HG03108 (cell line): ENCODE results near the gene OR4D11.
"Not testable (repeated sequence)": the region's sequence is repeated elsewhere in the genome, so short reads cannot be mapped to it uniquely, and the experiment has no call there.

Source experiments
- ATAC-seq: cut with Tn5 transposase; IDR thresholded peaks from one replicate; pipeline ENCODE4 v1.9.1; 2021; ENCODE audit warnings: moderate library complexity; ENCODE audit not compliant: unreplicated experiment

Gene OR4D11

DNA sequence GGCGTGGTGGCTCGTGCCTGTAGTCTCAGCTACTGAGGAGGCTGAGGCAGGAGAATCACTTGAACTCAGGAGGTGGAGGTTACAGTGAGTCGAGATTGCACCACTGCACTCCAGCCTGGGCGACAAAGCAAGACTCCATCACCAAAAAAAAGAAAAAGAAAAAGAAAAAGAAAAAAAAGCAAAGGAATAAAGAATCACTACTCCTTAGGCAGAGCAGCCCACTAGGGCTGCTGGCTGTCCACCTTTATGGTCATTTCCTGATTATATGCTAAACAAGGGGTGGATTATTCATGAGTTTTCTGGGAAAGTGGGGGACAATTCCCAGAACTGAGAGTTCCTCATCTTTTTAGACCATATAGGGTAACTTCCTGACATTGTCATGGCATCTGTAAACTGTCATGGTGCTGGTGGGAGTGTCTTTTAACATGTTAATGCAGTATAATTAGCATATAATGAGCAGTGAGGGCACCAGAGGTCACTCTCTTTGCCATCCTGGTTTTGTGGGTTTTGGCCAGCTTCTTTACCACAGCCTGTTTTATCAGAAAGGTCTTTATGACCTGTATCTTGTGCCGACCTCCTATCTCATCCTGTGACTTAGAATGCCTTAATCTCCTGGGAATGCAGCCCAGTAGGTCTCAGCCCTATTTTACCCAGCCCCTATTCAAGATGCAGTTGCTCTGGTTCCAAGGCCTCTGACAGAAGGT, 44.4 kb downstream of the OR4D11 start:
- ATAC-seq, result not testable (repeated sequence)

DNA sequence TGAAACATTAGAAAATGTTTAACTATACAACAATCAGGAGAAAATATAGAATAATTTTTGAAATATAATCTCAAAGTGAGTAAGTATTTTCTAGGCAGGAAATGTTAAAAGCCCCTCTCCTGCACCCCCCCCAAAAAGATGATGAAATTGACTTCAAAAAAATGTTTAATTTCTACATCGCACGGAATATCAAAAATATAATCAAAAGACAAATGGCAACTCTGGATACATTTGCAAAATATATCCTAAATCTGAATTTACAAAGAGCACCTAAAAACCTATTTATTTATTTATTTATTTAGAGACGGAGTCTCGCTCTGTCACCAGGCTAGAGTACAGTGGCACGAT, 44.9 kb downstream of the OR4D11 start:
- ATAC-seq, result no peak

DNA sequence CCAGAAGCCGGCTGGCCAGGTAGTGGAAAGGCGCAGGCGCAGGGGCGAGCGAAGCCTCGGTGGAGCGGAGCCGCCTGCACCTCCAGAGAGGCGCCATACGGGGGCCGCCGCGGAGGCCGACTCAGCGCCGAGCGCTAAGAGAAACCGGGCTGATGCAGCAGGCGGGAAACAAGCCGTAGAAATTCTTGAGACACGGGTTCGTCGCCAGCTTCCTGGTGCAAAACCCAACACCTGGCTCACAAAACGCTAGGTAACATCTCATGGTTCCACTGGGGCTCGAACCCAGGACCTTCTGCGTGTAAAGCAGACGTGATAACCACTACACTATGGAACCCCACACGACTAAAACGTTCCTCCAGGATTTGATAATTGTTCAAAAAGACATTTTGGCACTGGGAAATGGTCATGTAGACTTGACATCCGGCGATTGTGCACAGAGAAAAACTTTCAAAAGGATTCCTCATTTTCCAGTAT, 47.0 kb downstream of the OR4D11 start:
- peak; percentile 84 for ATAC-seq

DNA sequence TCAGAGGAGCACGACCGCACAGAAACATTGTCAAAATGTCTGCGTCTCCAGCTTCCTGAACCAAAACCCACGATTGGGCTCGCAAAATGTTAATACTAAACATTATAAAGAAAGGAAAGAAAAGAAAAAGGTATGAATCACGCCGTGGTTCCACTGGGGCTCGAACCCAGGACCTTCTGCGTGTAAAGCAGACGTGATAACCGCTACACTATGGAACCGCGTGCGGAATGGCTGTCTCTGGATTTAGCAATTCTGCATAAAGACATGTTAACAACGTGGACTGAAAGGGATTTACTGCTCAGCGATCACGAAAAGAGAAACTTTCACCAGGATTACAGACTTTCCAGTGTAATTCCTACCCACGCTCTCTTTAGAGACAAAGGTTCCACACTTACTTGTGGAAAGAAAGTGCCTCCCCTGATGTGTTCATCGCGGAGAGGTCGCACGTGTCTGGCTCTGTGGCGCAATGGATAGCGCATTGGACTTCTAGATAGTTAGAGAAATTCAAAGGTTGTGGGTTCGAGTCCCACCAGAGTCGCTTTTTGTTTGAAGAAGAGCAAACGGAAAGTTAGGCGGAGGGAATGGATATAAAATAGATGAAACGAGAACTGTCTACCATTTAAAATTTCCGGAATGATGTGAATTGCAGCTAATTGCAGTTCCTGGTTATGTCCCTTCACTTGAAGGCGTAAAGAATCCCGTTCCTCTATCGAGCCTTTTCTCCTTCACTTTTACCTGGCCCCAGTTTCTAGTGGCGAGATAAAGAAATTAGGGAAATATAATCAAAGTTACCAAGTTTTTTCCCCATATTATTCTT, 47.7 kb downstream of the OR4D11 start:
- ATAC-seq, result peak; percentile 30

DNA sequence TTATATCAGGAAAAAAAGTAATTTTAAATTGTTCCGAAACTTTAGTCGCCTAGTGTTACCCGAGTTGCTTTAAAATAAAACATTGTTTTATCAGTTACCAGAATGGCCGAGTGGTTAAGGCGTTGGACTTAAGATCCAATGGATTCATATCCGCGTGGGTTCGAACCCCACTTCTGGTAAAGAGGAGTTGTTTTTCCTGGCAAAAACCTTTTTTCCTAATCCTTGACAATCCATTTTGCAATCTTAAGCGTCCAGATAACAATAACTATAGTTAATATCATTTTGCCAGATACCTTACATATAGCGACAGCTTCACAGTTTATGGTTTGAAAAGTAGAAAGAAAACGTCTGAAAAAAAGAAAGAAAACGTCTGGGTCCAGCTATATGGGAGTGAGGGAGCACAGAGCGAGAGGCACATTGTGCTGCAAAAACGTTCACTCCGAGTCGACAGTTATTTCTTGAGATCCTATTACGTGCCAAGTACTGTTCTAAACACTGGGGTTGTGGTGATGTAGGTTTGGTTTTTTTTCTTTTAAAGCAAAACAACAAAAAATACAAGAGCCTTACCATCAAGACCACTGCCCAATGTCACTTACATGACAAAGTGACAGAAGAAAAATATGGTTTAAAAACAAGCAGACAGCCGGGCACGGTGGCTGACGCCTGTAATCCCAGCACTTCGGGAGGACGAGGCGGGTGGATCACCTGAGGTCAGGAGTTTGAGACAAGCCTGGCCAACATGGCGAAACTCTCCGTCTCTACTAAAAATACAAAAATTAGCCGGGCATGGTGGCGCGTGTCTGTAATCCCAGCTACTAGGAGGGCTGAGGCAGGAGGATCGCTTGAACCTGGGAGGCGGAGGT, 48.5 kb downstream of the OR4D11 start:
- ATAC-seq, result no peak

DNA sequence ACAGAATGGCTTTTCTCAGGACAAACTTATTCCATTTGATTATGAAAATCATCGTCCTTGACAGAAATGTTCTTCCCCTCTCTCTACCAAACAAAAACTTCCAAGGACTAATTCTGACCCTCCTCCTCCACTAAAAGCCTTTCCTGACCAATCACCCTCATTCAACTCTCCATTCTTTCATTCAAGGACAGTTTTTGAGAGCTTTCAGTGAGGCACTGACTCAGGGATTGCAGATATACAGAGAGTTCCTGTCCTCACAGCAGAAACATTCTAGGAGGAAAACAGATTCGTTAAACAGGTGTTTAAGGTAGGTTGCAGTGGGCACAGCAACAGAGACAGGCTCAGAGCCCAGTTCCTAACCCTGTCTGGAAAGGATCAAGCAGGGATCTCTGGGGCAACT, 49.5 kb downstream of the OR4D11 start:
- no peak for ATAC-seq

DNA sequence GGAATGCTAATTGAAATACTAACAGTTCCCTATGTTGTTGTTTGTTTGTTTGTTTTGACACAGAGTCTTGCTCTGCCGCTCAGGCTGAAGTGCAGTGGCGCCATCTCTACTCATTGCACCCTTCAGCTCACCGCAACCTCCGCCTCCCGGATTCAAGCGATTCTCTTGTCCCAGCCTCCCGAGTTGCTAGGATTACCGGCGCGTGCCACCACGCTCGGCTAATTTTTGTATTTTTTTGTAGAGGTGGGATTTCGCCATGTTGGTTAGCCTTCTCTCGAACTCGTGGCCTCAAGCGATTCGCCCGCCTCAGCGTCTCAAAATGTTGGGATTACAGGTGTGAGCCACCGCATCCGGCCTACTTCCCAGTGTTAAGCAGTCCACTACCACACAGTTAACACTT, 49.9 kb downstream of the OR4D11 start:
- no peak for ATAC-seq
